HG02840 (cell line): ENCODE measurements around the gene IRX3.

ENCODE experiments used
- ATAC-seq: cut with Tn5 transposase; IDR thresholded peaks from one replicate; pipeline ENCODE4 v1.9.1; 2021; ENCODE audit warnings: mild to moderate bottlenecking, moderate library complexity, moderate number of reproducible peaks; ENCODE audit not compliant: unreplicated experiment, low FRiP score

The IRX3 gene

DNA sequence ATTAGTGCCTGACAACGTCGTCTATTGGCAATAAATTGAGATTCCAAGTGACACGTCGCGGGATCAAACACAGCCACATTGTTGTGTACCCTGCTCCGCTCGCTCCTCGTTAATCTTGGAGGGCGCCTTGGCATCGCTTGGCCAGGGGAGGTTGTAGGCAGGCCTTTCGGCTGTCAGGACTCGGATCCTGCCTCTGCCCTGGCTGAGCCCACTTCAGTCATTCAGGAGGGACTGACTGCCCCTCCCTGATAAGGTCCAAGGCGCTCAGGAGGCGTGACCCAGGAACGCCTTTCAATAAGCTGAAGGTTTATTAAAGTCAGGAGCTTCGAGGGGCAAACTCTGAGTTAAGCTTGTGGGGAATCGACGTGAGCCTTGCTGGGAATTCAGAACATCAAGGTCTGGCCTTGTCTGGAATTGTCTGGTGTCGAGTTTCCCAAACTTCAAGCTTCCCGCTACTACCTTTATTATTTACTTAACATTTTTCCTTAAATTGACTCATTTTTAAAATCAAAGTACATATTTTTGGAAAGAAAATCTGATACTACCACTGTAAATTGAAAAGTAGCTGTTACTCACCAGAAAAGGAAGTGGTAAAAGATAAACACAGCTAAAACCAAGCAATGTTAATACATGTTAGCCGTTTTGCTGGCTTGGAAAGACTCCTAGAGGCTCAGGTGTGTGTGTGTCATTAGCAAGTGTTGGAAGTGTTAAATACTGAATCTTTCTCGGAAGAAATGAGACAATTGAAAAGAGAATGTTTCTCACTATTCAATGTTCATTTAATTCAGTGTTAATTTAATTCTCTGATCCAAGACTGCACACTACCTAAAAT, 5.3 kb upstream of the IRX3 start:
- ATAC-seq: no peak

DNA sequence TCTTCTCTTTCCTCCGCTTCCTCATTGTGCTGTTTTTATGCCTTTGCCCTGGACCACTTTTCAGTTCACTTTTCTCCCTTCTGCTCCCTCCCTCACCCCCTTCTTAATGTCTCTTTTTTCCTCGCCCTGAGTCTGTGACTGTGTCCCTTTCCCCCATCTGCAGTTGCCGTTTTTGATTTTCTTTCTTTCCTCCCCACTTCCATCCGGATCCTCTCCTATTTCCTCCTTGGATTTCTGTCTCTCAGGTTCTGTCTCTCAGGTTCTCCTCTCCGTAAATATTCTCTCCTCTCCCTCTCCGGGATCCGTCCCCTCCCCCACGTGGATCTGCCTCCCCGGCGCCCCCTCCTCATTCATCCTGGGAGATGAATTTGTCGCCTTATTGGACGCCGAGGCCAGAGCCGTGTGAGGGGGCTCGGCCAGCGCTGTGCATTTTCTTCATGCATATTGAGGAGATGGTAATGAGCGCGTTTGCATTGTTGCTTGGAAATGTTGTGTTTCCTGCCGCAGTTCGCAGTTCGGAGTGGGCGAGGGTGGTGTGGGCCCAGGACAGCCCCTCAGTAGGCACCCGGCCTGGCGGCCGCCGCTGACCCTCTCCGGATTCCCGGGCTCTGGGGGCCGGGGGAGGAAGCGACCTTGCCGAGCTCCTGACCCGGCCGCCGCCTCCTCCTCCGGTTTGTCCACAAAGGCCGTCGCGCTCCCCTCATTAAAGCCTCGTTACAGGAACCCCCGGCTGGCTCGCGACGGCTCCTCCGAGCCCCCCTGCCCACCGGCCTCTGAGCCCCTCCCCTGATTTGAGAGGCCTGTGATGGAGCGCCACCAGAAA, 4.5 kb upstream of the IRX3 start:
- ATAC-seq: no peak

DNA sequence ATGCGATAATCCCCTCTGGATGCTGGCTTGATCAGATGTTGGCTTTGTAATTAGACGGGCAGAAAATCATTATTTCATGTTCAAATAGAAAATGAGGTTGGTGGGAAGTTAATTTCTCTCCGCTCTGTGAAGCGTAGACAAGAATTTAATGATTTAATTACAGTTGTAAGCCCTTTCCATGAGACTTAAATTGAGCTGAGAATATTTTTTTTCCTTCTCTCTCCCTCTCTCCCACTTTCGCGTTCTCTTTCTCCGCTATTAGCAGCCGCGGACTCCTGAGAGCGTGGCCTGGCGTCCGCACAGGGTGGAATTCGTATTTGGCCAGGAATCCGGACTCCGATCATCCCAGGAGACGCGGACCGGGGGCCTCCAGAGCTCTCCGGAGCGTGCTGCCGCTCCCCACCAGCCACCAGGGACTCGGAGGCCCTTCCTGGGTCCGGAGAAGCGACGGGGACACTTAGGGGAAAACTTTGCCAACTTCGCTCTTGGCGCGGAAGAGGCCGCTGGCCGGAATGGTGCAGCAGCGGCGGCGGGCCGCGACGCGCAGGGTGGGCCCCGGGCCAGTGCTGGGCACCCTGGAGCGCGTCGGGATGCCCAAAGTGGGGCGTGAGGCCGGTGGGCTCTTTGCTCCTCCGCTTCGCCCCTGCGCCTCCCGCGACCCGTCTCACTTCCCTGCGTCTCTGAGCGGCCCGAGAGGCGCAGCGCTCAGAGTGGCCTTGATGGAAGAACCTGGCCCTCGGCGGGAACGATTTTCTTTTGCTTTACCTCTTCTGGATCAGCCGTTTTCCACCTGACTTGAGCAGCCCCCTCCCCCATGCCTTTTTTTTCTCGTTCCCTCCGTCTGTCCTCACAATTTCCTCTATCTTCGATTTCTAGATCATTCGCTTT, 3.6 kb upstream of the IRX3 start:
- no peak for ATAC-seq

DNA sequence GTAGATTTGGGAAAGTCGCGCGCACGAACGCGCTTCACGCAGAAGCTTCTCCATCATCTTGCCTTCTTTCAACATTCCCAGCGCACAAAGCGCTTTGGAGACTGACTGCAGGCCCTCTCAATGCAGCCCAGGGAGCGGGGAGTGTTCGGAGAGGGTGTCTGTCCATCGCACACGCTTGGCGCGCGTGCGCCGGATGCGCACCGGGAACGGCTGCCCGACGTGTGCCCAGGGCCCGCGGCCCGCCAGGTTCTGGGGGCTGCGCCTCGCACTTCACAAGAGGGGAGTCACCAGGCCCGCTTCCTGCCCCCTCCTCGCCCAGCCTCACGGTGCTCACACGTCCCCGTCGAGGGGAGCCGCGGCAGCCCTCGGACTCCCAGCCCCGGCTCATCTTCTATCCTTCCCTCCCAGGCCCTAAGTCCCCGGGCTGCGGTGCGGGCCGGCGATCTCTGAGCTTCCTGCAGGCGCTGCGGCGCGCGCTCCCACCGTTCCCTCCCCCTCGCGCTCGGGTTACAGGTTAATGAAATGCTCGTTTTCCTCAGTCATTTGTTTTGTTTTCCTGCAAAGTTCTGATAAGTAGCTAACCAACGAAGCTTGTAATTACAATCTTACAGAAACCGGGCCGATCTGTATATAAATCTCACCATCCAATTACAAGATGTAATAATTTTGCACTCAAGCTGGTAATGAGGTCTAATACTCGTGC, 2.8 kb upstream of the IRX3 start:
- ATAC-seq: no peak

DNA sequence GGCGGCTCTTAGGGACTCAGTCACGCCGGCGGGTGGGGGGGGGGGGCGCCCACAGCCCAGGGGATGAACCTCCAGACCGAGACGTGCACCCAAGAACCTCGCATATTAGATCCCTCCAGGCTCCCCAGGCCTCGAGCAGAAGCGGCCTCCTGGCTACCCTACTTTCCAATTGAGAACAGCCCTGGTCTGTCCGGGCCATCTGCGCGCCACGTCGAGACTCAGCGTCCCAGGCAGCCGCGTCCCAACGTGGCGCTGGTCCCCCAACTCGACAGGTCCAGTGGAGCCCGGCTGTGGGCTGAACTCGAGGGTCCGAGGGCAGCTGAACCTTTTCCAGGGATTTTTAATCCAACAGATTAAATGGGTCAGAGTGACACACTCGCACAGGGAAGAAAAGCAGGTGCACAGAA, 2.3 kb upstream of the IRX3 start:
- ATAC-seq: no peak

DNA sequence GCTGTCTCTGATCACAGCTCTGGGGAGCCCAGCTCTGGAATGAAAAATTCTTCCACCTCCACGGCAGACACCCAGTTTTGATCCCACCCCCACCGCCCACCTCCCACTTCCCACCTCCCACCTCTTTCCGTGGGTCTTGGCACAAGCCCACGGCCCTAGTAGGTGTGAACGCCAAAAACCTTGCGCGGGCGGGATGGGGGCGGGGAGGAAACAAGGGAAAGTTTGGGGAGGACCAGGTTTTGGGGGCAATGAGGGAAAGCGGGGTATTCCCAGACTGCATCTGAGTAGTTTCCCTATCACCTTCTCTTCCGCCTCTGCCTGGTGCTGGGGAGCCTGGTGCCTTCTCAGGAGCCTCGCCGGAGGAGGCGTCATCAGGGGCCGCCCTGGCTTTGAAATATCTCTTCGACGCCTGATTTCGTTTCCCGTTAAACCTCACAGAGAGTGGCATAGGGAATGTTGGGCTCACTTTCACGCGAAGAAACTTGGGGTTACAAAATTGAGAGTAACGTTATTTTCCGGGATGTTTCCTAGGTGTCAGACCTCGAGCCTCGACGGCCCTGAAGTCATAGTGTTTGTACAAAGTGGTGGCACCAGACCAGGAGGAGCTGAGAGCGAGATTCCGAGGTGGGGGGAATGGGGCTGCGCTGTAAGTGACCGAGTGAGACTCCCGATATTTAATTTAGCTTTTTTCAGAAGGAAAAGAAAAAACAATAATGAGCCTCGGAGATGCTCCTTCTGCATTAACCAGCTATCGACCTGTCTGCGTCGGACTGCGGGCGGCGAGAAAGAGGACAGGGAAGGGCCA, 1.6 kb upstream of the IRX3 start:
- ATAC-seq: no peak

DNA sequence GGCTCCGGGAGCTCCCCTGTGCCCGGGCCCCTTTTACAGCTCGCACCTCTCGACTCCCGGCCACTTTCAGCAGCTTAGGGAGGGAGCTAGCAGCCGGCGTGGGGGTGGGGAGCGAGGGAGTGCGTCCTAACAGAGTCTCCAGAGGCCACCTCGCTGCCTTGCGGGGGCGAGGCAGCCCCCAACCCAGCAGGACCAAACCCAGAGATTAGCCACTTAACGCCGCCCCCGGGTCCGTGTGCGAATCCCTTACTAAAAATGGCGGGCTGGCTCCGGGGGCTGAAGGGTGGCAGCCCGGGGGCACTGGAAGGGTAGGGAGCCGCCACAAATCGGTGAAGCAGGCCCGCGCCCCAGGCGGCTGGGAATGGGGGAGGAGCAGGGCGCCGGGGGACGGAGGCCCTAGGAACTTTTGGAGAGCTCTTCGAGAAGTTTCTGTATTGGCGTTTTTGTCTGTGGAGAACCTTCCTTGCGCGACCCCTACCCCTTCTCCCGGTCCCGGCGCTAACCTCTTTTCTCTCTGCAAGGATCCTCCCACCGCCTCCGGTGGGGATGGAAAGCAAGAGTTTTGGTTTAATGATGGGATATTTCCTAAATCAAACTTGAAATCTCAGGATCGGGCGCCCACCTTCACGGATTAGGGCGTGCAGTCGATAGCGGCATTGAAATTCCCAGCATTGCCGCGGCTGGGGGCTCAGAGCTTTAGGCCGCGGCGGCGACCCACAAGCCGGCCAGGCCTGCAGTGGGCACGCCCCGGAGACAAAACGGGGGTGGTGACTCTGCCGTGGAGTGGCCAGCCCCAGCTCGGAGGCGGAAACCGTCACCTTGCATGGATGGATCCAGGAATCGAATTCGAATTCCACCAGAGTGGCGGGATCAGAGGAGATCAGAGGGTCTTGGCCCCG, 793 bp upstream of the IRX3 start:
- no peak for ATAC-seq

DNA sequence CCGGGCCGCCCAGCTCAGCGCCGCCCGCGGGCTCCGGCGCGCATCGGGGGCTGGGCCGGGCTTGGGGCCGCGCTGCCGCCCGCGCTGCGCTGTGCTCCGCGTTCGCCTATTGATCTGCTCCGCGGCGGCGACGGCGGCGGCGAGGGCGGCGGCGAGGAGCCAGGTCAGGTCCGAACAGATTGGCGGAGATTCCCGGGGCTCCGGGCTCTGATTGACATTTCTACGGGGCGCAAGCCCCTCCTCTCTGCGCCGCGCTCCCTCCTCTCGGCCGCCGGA, 559 bp downstream of the IRX3 start:
- no peak for ATAC-seq

DNA sequence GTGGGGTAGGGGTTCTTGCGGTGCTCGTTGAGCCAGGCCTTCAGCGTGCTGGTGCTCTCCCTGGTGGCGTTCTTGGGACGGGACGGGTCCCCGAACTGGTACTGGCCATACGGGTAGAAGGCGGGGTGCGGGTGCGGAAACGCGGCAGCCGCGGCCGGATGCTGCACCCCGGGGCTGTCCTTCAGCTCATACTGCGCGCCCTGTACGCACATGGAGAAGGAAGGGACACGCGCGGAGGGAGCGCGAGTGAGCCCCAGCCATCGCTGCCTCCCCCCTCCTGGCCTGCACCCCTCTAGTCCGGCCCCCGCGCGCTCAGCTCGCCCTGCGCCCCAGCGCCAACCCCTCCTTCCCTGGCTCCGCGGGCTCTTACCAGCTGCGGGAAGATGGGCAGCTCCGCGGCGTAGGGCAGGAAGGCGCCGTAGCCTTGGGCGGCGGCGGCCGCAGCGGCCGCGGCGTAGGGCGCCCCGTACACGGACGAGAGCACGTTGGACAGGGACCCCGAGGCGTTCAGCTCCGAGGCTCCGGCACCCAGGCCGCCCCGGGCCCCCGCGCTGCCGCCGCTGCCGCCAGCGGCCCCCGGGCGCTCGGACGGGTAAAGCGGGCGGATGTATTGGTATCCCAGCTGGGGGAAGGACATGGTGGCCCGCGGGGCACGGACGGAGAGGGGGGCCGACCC, 1.0 kb downstream of the IRX3 start:
- ATAC-seq: no peak

DNA sequence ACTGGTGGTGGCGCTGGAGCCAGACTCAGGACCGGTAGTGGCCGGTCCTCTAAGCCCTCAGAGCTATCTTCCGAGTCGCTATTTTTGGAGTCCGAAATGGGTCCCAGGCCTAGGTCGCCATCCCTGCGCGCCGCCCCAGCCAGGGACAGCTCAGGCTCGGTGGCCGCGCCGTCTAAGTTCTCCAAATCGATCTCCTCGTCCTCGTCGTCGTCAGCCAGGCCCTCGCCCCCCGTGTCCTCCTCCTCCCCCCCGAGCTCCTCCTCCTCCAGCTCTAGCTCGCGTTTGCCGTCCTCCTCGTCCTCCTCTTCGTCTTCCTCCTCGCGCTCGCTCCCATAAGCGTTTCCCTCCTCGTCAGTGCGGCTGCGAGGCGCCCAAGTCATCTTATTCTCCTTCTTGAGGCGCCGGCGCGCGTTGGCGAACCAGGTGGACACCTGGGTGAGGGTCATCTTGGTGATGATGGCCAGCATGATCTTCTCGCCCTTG, 1.6 kb downstream of the IRX3 start:
- no peak for ATAC-seq

DNA sequence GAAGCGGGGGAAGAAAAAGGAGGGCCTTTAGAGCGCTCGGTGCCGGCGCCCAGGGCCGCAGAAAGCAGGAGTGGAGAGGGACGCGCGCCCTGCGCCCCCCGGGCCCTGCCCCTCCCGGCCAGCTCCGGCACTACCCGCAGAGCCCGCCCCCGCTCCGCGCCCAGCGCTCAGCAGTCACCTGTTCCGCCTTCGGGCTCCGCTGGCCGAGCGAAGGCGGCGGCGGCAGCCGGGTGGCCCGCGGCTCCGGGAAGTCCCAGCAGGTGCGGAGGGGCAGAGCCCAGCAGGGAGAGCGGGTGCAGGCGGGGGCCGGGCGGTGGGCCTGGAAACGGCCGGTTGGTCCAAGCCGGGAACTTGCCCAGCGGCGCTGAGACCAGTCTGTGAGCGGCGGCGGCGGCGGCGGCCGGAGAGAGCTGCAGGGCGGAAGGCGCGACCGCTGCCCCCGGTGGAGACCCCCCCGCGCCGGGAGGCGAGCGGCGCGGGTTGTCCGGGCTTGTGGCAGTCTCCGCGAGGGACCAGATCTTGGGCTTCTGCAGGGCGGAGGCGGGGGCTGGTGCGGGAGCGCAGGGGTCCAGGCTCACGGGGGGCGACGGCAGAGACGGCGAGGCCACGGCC, 2.2 kb downstream of the IRX3 start:
- no peak for ATAC-seq

DNA sequence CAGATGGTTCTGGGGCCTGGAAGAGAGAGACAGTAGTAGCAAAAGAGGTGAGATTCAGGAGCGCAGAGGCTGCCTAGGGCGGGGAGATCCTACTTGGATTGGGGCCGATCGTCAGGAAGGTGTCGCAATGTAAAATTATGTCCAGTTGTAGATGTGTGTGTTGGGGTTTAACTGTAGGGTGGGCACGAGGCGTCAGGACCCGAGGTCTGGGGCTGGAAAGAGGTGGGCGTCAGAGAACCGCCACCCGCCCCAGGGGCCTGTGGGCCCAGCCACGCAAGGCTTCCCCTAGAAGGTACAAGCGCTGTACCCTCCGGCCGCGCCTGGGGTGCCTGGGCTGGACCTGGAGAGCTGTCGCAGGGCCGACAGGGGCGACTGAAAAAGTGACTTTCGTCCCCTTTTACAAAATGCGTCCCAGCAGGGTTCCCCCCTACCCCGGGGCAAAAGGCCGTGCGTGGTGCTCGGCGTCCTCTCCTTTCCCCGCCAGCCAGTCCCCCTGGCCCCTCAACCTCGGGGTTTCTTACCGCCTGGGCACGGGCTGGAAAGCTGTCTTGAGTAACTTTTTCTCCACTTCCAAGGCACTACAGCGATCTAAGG, 2.8 kb downstream of the IRX3 start:
- no peak for ATAC-seq

DNA sequence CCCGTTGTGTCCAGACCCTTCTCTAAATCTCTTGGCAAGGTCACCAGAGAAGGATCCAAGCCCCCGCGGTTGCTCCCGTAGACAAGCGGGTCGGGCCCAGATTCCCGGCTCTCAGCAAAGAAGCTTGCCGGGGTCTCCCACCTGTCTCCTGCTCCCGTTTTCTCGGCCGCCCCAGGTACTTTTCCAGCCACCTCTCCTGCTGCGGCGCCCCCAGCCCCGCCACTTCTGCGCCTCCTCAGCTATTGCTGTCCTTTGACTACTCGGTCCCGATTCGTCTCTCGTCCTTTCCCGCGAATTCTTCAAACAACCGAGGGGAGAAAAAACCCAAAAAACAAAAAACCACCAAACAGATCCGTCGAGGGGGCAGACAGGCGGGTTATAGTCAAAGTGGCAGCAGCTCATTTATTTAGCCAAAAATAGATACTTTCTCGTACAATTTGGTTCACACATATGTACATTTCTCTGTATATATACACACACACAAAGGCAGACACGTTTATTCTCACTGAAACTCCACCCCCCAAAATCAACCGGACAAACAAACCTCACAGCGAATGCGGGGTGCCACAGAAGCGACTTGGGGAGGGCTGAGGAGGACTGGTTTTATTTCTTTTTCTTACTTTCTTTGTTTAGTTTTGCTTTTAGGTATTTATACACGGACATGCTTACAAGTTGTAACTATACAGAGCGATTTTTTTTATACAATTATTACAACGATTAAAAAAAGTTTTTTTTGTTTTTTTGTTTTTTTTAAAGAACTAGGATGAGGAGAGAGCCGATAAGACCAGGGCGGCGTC, 3.5 kb downstream of the IRX3 start:
- ATAC-seq: no peak

DNA sequence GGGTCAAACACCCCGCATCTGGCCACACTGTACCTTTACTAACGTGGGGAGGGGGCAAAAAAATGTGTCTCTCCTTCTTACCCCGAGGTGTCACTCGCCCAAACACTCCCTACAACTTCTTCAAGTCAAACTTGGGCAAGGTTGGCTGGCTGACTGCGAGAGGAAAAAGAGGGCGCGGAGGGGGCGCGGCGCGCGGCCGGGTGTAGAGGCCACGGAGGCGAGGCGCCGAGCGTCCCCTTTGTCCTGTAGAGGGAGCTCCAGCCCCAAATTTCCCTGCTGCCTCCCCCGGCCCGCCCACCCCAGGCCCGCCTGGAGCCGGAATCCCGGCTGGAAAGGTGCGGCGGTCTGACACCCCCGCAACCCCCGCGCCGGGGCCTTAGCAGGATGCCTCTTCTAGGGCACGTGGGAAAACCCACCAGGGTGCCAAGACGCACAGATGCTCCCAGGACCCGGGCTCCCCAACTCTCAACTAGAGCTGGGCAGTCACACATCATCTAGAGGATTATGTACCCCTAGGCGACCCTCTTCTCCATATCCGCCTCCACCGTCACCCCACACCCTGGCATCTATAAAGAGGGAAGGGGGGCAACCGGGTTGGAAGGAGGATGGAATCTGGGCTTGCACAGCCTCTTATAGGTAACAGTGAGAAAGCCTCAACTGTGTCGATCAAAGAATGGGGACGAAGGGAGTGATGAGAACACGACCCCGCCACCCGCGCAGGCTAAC, 4.2 kb downstream of the IRX3 start:
- no peak for ATAC-seq

DNA sequence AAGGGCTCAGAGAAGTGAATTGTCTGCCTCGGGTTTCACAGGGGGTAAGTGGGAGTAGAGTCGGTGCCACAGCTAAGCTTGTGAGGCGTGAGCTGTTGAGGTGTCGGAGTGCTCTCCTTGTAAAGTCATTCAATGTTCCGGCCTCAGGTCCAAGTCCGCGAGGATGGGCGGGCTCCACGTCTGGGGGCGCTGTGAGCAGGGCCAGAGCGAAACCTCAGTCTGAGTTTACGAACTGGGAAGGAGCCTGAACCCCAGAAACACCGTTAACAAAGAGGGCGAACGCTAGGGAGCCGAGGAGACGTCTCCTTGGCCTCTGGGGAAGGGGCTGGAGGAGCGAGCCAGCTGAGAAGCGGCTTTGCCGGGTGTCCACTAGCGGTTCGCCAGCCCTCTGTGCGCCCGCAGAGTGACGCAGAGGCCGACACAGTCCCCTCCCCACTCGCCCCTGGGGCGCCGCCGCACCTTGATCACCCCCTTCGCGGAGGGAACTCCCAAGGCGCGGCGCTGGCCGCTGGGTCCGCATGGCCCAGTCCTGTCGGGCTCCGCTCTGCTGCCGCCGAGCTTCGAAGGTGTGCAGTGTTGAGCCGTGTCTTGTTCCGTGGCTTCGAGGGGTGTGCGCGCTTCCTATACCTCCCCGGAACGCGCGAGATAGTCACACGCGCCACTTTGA, 4.9 kb downstream of the IRX3 start:
- ATAC-seq: no peak
